ENCODE measurements around the gene FOXO1. TPM values are rescaled to one million over a fixed set of nuclear protein-coding genes. Genes with fewer than 3 reads are reported as not detected.
A peak's percentile ranks its signal among the peaks of the same experiment; 100 is the strongest.

The FOXO1 gene
- total RNA-seq, 1 donor from 2014 or later, result 10.4 TPM

DNA sequence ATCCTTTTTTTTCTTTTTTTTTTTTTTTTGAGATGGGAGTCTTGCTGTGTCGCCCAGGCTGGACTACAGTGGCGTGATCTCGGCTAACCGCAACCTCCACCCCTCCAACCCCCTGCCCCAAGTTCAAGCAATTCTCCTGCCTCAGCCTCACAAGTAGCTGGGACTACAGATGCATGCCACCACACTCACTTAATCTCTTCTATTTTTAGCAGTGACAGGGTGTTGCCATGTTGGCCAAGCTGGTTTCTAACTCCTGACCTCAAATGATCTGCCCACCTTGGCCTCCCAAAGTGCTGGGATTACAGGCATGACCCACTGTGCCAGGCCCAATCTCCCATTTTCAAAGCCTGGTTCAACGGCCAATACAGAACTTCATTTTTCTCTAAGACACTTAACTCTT lies 9.1 kb downstream of the FOXO1 start:
- H3K4me1 Mint-ChIP-seq (ENCODE audit: low read depth, unreplicated experiment), result peaks cover 21% of the 10 kb centered on the region
- Histone ChIP-seq H3K4me3 (ENCODE audit: insufficient read depth, low read depth, low read length) (no peak overlapping the region), H3K27ac (ENCODE audit: low read depth, low read length) (no peak overlapping the region), H3K36me3 (ENCODE audit: insufficient read depth, low read length) (no peaks in the 10 kb centered on the region), H2AFZ (ENCODE audit: low read depth, low read length) (no peak overlapping the region), H3K27me3 (ENCODE audit: insufficient read depth, low read length) (no peaks in the 10 kb centered on the region), H3K79me2 (ENCODE audit: insufficient read depth, low read length) (peaks cover 46% of the 10 kb centered on the region), H3K9me3 (ENCODE audit: insufficient read depth, low read depth, low read length) (no peaks in the 10 kb centered on the region), H3K4me1 (ENCODE audit: insufficient read depth, low read length) (peaks cover 5% of the 10 kb centered on the region), H3K4me2 (ENCODE audit: low read length) (no peak overlapping the region), H4K20me1 (ENCODE audit: insufficient read depth, low read length) (peaks cover 20% of the 10 kb centered on the region), H3K9ac (ENCODE audit: low read length) (no peak overlapping the region)
- no peak for DNase-seq (ENCODE audit: low read depth)
- H3K27ac Mint-ChIP-seq (ENCODE audit: unreplicated experiment), result no peak overlapping the region
- no peaks in the 10 kb centered on the region for H3K36me3 Mint-ChIP-seq (ENCODE audit: low read depth, unreplicated experiment)
- H3K9me3 Mint-ChIP-seq (ENCODE audit: unreplicated experiment), result no peaks in the 10 kb centered on the region
- FAIRE-seq, result no peak
- no peak overlapping the region for H3K4me3 Mint-ChIP-seq (ENCODE audit: unreplicated experiment)
- H3K27me3 Mint-ChIP-seq (ENCODE audit: low read depth, unreplicated experiment), result no peaks in the 10 kb centered on the region
- TF ChIP-seq, protein P1, sequence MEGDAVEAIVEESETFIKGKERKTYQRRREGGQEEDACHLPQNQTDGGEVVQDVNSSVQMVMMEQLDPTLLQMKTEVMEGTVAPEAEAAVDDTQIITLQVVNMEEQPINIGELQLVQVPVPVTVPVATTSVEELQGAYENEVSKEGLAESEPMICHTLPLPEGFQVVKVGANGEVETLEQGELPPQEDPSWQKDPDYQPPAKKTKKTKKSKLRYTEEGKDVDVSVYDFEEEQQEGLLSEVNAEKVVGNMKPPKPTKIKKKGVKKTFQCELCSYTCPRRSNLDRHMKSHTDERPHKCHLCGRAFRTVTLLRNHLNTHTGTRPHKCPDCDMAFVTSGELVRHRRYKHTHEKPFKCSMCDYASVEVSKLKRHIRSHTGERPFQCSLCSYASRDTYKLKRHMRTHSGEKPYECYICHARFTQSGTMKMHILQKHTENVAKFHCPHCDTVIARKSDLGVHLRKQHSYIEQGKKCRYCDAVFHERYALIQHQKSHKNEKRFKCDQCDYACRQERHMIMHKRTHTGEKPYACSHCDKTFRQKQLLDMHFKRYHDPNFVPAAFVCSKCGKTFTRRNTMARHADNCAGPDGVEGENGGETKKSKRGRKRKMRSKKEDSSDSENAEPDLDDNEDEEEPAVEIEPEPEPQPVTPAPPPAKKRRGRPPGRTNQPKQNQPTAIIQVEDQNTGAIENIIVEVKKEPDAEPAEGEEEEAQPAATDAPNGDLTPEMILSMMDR (IDR thresholded peaks at IDR 0.05; ENCODE audit: insufficient read depth, low read depth, low read length), result no peak
- TF ChIP-seq EZH2 (IDR thresholded peaks at IDR 0.05; ENCODE audit: insufficient read depth, low read length), result no peak

DNA sequence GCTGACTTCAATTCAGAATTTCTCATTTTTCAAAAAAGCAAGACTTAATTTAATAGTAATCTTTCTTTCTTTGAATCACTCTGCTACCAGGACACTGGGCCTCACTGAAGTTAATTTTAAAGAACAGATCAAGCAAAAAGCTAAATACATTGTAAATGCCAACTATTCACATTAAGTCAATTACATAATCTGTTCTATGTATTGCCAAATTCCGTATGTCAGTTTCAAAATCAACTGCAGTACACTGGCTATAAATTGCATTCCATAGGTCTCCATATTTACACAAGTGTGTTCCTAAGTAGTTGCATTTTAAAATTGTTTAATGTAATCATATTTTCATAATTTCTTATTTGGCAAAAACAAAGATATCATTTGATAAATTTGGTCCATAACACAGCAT lies 10.1 kb downstream of the FOXO1 start:
- H3K36me3 Mint-ChIP-seq (ENCODE audit: low read depth, unreplicated experiment), result no peaks in the 10 kb centered on the region
- Histone ChIP-seq H3K4me3 (ENCODE audit: insufficient read depth, low read depth, low read length) (no peak overlapping the region), H3K4me2 (ENCODE audit: low read length) (no peak overlapping the region), H3K9ac (ENCODE audit: low read length) (no peak overlapping the region), H2AFZ (ENCODE audit: low read depth, low read length) (no peak overlapping the region), H3K79me2 (ENCODE audit: insufficient read depth, low read length) (peaks cover 47% of the 10 kb centered on the region), H3K27ac (ENCODE audit: low read depth, low read length) (no peak overlapping the region), H4K20me1 (ENCODE audit: insufficient read depth, low read length) (peaks cover 18% of the 10 kb centered on the region), H3K4me1 (ENCODE audit: insufficient read depth, low read length) (peaks cover 5% of the 10 kb centered on the region), H3K9me3 (ENCODE audit: insufficient read depth, low read depth, low read length) (no peaks in the 10 kb centered on the region), H3K36me3 (ENCODE audit: insufficient read depth, low read length) (no peaks in the 10 kb centered on the region), H3K27me3 (ENCODE audit: insufficient read depth, low read length) (no peaks in the 10 kb centered on the region)
- FAIRE-seq (no peak), DNase-seq (ENCODE audit: low read depth) (no peak)
- no peak overlapping the region for H3K27ac Mint-ChIP-seq (ENCODE audit: unreplicated experiment)
- H3K9me3 Mint-ChIP-seq (ENCODE audit: unreplicated experiment), result no peaks in the 10 kb centered on the region
- H3K27me3 Mint-ChIP-seq (ENCODE audit: low read depth, unreplicated experiment), result no peaks in the 10 kb centered on the region
- H3K4me3 Mint-ChIP-seq (ENCODE audit: unreplicated experiment), result no peak overlapping the region
- TF ChIP-seq, protein P1 (IDR thresholded peaks at IDR 0.05; ENCODE audit: insufficient read depth, low read depth, low read length), result no peak
- no peak for TF ChIP-seq EZH2 (IDR thresholded peaks at IDR 0.05; ENCODE audit: insufficient read depth, low read length)
- peaks cover 19% of the 10 kb centered on the region for H3K4me1 Mint-ChIP-seq (ENCODE audit: low read depth, unreplicated experiment)

DNA sequence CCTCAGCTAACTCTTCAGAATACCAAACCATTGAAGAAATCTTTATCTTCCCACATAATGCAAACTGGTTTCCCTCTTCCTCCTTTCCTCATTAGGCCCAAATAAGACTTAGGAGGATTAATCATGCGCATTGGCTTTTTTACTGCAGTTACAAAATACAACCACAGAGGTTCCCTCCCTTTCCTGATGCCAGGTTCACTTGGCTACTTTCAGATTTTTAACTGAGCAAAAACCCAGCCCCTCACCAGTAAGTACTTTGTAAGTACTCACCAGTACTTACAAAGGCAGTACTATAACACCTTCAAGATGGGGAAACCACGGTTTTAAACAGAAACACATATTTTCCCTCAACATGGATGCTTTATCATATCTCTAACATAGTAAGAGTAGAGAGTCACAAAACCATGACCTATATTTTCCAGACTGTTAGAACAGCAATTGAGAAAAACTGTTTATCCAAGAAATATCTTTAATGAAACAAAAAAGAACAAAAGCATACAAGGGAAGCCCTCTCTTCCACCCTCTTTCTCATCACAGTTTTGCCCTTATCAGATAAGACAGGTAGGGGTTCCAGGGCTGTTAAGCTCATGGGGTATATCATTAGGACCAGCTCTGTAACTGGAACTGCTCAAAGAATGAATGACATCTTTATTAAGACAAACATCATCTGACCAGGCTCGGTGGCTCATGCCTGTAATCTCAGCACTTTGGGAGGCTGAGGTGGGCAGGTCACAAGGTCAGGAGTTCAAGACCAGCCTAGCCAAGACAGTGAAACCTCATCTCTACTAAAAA lies 12.7 kb downstream of the FOXO1 start:
- H3K27ac Mint-ChIP-seq (ENCODE audit: unreplicated experiment), result no peak overlapping the region
- H3K4me3 Mint-ChIP-seq (ENCODE audit: unreplicated experiment), result no peak overlapping the region
- FAIRE-seq (no peak), DNase-seq (ENCODE audit: low read depth) (peak; percentile 68)
- Histone ChIP-seq H3K36me3 (ENCODE audit: insufficient read depth, low read length) (no peaks in the 10 kb centered on the region), H3K4me1 (ENCODE audit: insufficient read depth, low read length) (peaks cover 4% of the 10 kb centered on the region), H3K9me3 (ENCODE audit: insufficient read depth, low read depth, low read length) (no peaks in the 10 kb centered on the region), H3K9ac (ENCODE audit: low read length) (no peak overlapping the region), H3K27me3 (ENCODE audit: insufficient read depth, low read length) (no peaks in the 10 kb centered on the region), H3K4me3 (ENCODE audit: insufficient read depth, low read depth, low read length) (no peak overlapping the region), H4K20me1 (ENCODE audit: insufficient read depth, low read length) (peaks cover 3% of the 10 kb centered on the region), H3K4me2 (ENCODE audit: low read length) (no peak overlapping the region), H2AFZ (ENCODE audit: low read depth, low read length) (no peak overlapping the region), H3K27ac (ENCODE audit: low read depth, low read length) (no peak overlapping the region), H3K79me2 (ENCODE audit: insufficient read depth, low read length) (peaks cover 37% of the 10 kb centered on the region)
- no peaks in the 10 kb centered on the region for H3K9me3 Mint-ChIP-seq (ENCODE audit: unreplicated experiment)
- TF ChIP-seq EZH2 (IDR thresholded peaks at IDR 0.05; ENCODE audit: insufficient read depth, low read length), result no peak
- TF ChIP-seq, protein P1 (IDR thresholded peaks at IDR 0.05; ENCODE audit: insufficient read depth, low read depth, low read length), result no peak
- no peaks in the 10 kb centered on the region for H3K27me3 Mint-ChIP-seq (ENCODE audit: low read depth, unreplicated experiment)
- H3K36me3 Mint-ChIP-seq (ENCODE audit: low read depth, unreplicated experiment), result no peaks in the 10 kb centered on the region
- peaks cover 15% of the 10 kb centered on the region for H3K4me1 Mint-ChIP-seq (ENCODE audit: low read depth, unreplicated experiment)

Measured in astrocyte (in vitro differentiated cells and primary cell).